Measurements from ENCODE around the gene GPR17.

Gene GPR17

DNA sequence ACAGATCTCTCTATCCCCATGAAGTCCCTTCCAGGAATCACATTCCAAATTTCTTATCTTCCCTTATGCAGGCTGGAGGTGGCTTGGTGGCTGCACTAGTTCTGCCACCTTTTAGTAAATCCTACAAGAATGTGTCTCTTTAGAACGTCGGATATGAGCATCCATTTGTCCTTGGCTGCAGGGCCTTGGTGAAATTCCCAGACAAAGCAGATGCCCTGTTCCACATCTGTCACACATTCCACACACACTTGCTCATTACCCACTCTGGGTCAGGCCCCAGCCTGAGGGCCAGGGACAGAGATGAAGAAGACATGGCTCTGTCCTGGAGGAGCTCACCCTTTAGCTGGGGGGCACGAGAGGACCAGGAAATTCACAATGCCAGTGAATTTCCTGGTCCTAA is 31.2 kb upstream of the GPR17 start:
- no peak for FAIRE-seq

- no peak for FAIRE-seq
These were observed 30.3 kb upstream of the GPR17 start for GRCh38 chr2:127615511-127616166.

GRCh38 chr2:127618551-127619202 is 27.3 kb upstream of the GPR17 start:
- FAIRE-seq = no peak

- FAIRE-seq = no peak
These were observed 26.8 kb upstream of the GPR17 start for GRCh38 chr2:127619203-127619590.

GRCh38 chr2:127619877-127620705 is 25.9 kb upstream of the GPR17 start:
- FAIRE-seq = no peak

DNA sequence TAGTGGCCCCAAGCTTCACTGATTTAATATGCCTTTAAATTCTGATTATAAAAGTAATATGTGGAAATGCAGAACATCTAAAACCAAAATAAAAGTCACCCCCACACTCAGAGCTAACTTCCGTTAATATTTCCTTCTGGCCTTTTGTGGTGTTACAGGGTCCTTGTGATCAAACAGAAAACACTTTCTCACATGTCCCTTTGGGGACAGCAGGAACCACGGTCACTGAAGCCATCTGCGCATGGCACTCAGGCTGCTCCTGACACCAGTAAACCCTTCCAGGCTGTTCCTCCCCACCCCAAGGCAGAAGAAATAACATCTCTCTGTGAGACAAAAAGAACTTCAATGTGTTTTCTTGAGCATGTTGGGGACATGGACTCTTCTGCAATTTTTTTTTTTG is 25.1 kb upstream of the GPR17 start:
- no peak for FAIRE-seq

DNA sequence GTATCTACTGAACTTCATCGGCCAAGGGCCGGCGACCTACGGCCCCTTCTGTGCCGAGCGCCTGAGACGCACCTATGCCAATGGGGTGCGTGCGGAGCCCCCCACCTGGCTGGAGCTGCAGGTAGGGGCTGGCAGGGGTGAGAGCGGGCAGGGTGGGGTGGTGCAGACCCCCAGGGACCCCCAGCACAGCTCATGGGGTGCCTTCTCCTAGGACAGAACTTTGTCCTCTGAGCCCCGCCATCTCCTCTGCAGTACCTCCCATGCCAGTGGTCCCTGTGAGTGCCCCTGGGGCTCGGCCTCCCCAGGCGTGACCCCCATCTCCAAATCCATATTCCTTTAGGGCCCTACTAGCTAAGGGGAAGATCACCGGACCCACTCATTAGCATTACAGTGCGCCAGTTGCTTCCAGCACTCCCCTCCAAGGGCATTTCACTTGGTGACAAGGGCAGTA is 23.9 kb upstream of the GPR17 start:
- FAIRE-seq = no peak

DNA sequence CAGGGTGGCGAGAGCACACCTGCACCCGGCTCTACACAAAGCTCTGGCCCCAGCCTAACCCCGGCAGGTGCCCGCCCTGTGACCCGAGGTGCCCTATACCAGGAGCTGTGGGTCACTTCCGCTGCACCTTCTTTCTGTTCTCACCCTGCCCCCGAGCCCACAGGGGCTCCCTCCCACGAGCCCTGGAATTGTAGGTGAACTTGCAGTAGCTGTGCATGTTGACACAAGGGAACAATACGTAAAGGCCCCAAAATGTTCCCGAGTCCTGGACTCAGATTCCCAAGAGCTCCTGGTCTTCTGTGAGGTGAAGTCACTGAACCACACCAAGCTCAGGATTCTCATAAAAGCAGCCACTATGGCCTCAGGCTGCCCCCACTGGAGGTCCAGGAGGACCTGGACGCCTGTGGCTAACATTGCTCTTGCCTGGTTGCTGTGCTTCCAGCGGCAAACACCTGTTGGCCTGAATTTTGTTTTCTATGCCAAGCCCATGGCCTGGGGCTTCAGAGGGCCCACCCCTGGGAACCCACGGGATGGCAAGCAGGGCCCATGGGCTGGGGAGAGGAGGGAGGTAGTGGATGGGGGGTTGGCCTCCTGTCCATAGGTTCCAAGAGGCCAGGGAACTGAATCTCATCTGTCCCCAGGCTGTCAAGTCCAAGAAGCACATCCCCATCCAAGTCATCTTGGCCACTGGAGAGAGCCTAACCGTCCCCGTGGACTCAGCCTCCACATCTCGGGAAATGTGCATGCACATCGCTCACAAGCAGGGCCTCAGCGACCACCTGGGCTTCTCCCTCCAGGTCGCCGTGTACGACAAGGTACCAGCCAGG is 23.2 kb upstream of the GPR17 start:
- FAIRE-seq = no peak

- no peak for FAIRE-seq
These were observed 22.3 kb upstream of the GPR17 start for GRCh38 chr2:127623388-127624319.

GRCh38 chr2:127624320-127624755 is 21.6 kb upstream of the GPR17 start:
- FAIRE-seq = no peak

GRCh38 chr2:127624756-127625571 is 21.0 kb upstream of the GPR17 start:
- FAIRE-seq = no peak

DNA sequence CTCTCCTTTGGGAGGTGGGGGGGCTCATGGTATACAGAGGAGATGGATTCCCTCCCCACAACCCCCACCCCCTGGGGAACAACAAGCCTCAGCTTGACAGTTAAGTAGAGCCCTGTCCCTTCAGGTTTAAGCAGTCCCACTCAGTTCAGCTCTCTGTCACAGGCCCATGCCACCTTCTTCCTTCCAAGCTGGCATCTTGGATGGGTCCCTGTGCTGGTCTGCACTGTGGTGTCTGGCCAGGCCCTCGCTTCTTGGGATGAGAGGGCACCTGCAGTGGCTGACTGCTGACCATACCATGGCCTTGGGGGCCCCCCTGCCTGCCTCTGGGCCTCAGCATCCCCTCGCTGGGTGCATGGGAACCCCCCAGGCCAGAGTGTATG is 20.4 kb upstream of the GPR17 start:
- no peak for FAIRE-seq

DNA sequence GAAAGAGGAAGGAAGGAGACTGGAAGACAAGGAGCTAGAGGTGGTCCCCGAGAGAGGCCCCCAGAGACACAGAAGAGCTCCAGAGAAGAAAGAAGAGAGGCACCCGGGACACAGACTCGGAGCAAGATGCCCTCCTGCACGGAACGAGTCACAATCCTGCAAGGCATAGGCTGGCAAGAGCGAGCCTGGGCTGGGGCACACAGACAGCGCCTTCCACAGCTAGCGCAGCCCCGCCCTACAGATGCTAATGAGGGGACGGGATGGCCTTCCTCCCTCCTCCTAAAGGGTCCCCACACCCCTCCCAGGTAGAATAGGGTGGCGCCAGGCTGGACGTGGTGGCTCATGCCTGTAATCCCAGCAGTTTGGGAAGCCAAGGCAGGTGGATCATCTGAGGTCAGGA is 19.8 kb upstream of the GPR17 start:
- no peak for FAIRE-seq

DNA sequence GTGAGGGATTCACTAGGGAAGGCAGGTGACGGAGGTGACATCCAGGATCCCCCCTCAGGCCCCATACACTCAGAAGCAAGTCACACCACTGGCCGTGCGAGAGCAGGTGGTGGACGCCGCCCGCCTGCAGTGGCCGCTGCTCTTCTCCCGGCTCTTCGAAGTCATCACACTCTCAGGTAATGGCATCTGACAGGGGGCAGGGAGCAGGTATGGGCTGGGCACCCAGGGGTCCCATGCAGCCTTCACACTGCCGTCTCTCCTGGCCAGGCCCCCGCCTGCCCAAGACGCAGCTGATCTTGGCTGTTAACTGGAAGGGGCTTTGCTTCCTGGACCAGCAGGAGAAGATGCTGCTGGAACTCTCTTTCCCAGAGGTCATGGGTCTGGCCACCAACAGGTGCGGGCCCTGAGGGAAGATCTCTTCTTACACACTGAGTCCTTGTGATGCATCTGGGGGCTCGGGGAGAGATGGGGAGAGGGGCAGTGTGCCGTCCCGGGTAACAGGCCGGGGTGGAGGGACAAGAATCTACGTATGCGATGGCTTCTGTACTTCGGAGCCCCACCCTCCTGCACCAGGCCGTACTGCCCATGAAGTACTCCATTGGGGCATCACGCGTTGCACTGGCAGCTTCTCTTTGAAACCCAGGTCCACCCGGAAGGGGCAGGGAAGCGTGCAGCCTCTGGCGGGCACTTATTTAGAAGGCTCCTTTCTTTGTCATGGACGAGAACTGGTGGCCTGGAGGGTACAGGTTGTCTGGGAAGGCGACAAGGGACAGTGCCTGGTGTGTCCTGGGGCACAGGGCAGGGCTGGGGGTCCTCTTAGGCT is 18.8 kb upstream of the GPR17 start:
- FAIRE-seq = no peak

- FAIRE-seq = no peak
These were observed 18.0 kb upstream of the GPR17 start for GRCh38 chr2:127627740-127628571.

GRCh38 chr2:127628767-127629614 is 17.0 kb upstream of the GPR17 start:
- no peak for FAIRE-seq

DNA sequence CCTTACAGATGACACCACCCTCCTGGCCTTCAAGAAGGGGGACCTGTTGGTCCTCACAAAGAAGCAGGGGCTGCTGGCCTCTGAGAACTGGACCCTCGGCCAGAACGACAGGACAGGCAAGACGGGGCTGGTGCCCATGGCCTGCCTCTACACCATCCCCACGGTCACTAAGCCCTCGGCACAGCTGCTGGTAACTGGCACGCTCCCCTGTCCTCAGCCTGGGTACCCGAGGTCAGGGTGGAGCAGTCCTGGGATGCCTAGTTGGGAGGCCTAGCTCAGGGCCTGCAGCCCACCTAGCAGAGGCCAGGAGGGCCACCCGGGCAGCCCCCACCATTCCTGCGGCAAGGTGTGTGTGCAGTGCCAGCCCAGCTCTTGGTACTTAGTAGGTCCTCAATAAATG is 16.3 kb upstream of the GPR17 start:
- no peak for FAIRE-seq

Measured in islet of Langerhans (tissue), 1 donor.